H9 (cell line): ENCODE measurements around the gene SLC9A5. TPM values are rescaled to one million over a fixed set of nuclear protein-coding genes. Genes with fewer than 3 reads are reported as not detected.

ENCODE experiments used
- DNase-seq: peaks from one replicate; pipeline ENCODE4 v3.0.0-alpha.2; 2017
- H2AFZ ChIP-seq: one replicate; pipeline ENCODE4 v1.6.1; 2013; ENCODE audit warnings: mild to moderate bottlenecking, low read length, control low read depth, moderate library complexity
- H2AK5ac ChIP-seq: 2 replicates; pipeline ENCODE4 v1.6.1; 2013; ENCODE audit warnings: low read length, control low read depth, mixed read lengths; ENCODE audit not compliant: insufficient read length
- H2BK120ac ChIP-seq: one replicate; pipeline ENCODE4 v1.6.1; 2013; ENCODE audit warnings: low read depth, mild to moderate bottlenecking, low read length, control low read depth, inconsistent platforms; ENCODE audit not compliant: poor library complexity, severe bottlenecking
- H2BK12ac ChIP-seq: 2 replicates; pipeline ENCODE4 v1.6.1; 2013; ENCODE audit warnings: low read length, control low read depth, mixed read lengths, low read depth; ENCODE audit not compliant: insufficient read length
- H2BK15ac ChIP-seq: 2 replicates; pipeline ENCODE4 v1.6.1; 2013; ENCODE audit warnings: low read depth, low read length, control low read depth
- H2BK20ac ChIP-seq: one replicate; pipeline ENCODE4 v1.6.1; 2013; ENCODE audit warnings: low read depth, mild to moderate bottlenecking, low read length, control low read depth, inconsistent platforms; ENCODE audit not compliant: poor library complexity, severe bottlenecking
- H2BK5ac ChIP-seq: 2 replicates; pipeline ENCODE4 v1.6.1; 2013; ENCODE audit warnings: low read length, control low read depth, mixed read lengths; ENCODE audit not compliant: insufficient read length
- H3K14ac ChIP-seq: 2 replicates; pipeline ENCODE4 v1.6.1; 2013; ENCODE audit warnings: low read length, control low read depth; ENCODE audit not compliant: insufficient read depth
- H3K18ac ChIP-seq: 2 replicates; pipeline ENCODE4 v1.6.1; 2013; ENCODE audit warnings: low read depth, mild to moderate bottlenecking, mixed read lengths, low read length, control low read depth; ENCODE audit not compliant: insufficient read length
- H3K23ac ChIP-seq: 2 replicates; pipeline ENCODE4 v1.6.1; 2013; ENCODE audit warnings: low read length, control low read depth, mixed read lengths, low read depth; ENCODE audit not compliant: insufficient read length
- H3K23me2 ChIP-seq: 2 replicates; pipeline ENCODE4 v1.6.1; 2013; ENCODE audit warnings: low read depth, mild to moderate bottlenecking, mixed read lengths, low read length, control low read depth; ENCODE audit not compliant: insufficient read length, poor library complexity, severe bottlenecking
- H3K27ac ChIP-seq: 2 replicates; pipeline ENCODE4 v1.5.1; 2013; ENCODE audit warnings: low read length, control low read depth, mixed read lengths, low read depth; ENCODE audit not compliant: insufficient read length
- H3K27me3 ChIP-seq: 2 replicates; pipeline ENCODE4 v1.6.1; 2013; ENCODE audit warnings: low read length, control low read depth, inconsistent platforms; ENCODE audit not compliant: insufficient read depth
- H3K4ac ChIP-seq: 2 replicates; pipeline ENCODE4 v1.6.1; 2013; ENCODE audit warnings: low read depth, mild to moderate bottlenecking, control low read depth, inconsistent platforms, low read length, moderate library complexity
- H3K4me1 ChIP-seq: 2 replicates; pipeline ENCODE4 v1.6.1; 2013; ENCODE audit warnings: low read length, control low read depth, inconsistent platforms; ENCODE audit not compliant: insufficient read depth
- H3K4me2 ChIP-seq: 2 replicates; pipeline ENCODE4 v1.6.1; 2013; ENCODE audit warnings: low read length, control low read depth, mixed read lengths; ENCODE audit not compliant: insufficient read length, insufficient read depth
- H3K56ac ChIP-seq: 2 replicates; pipeline ENCODE4 v1.6.1; 2013; ENCODE audit warnings: low read depth, mild to moderate bottlenecking, mixed read lengths, low read length, control low read depth; ENCODE audit not compliant: insufficient read length
- H3K79me1 ChIP-seq: 2 replicates; pipeline ENCODE4 v1.6.1; 2013; ENCODE audit warnings: low read depth, mild to moderate bottlenecking, moderate library complexity, low read length, control low read depth, inconsistent platforms; ENCODE audit not compliant: insufficient read depth, poor library complexity, severe bottlenecking
- H3K79me2 ChIP-seq: 2 replicates; pipeline ENCODE4 v1.6.1; 2013; ENCODE audit warnings: low read length, control low read depth, inconsistent platforms; ENCODE audit not compliant: insufficient read depth
- H3K9ac ChIP-seq: 2 replicates; pipeline ENCODE4 v1.6.1; 2013; ENCODE audit warnings: low read length, control low read depth, mixed read lengths; ENCODE audit not compliant: insufficient read length; ENCODE audit errors: extremely low read depth
- H3K9me3 ChIP-seq: one replicate; pipeline ENCODE4 v1.6.1; 2013; ENCODE audit warnings: low read depth, low read length, inconsistent platforms; ENCODE audit not compliant: control insufficient read depth
- H3T11ph ChIP-seq: one replicate; pipeline ENCODE4 v1.6.1; 2013; ENCODE audit warnings: mild to moderate bottlenecking, low read length, control low read depth, inconsistent platforms
- H4K20me1 ChIP-seq: one replicate; pipeline ENCODE4 v1.6.1; 2013; ENCODE audit not compliant: control insufficient read depth, insufficient read length, insufficient read depth
- H4K5ac ChIP-seq: 2 replicates; pipeline ENCODE4 v1.6.1; 2013; ENCODE audit warnings: low read depth, mild to moderate bottlenecking, mixed read lengths, low read length, control low read depth; ENCODE audit not compliant: insufficient read length
- H4K8ac ChIP-seq: replicated peaks from 2 replicates; pipeline ENCODE4 v1.6.1; 2013; ENCODE audit warnings: low read length, control low read depth, mixed read lengths, low read depth; ENCODE audit not compliant: insufficient read length
- H4K91ac ChIP-seq: 2 replicates; pipeline ENCODE4 v1.6.1; 2013; ENCODE audit warnings: low read depth, mild to moderate bottlenecking, moderate library complexity, mixed read lengths, low read length, control low read depth; ENCODE audit not compliant: insufficient read length
- H3K27ac Mint-ChIP-seq, 3 experiments: 2 replicates in 2 of 3; 3 replicates in 1 of 3; pipeline ENCODE4 v1.8.0; 2020 to 2021; ENCODE audit warnings: mixed read lengths in 3 of 3, mild to moderate bottlenecking in 1 of 3, moderate library complexity in 1 of 3
- H3K27me3 Mint-ChIP-seq: 2 replicates; pipeline ENCODE4 v1.8.0; 2021; ENCODE audit warnings: low read depth, mild to moderate bottlenecking, moderate library complexity, mixed read lengths
- H3K36me3 Mint-ChIP-seq, 3 experiments: 2 replicates in 2 of 3; 3 replicates in 1 of 3; pipeline ENCODE4 v1.8.0; 2020 to 2021; ENCODE audit warnings: low read depth in 3 of 3, mixed read lengths in 3 of 3; ENCODE audit not compliant: insufficient read depth in 1 of 3
- H3K4me1 Mint-ChIP-seq, 2 experiments: 2 replicates each; pipeline ENCODE4 v1.8.0; 2020; ENCODE audit warnings: mixed read lengths in 2 of 2
- H3K4me3 Mint-ChIP-seq, 2 experiments: 2 replicates in 1 of 2; 3 replicates in 1 of 2; pipeline ENCODE4 v1.8.0; 2020 to 2021; ENCODE audit warnings: mild to moderate bottlenecking in 2 of 2, mixed read lengths in 2 of 2, moderate library complexity in 1 of 2
- H3K9me3 Mint-ChIP-seq, 2 experiments: 2 replicates in 1 of 2; 3 replicates in 1 of 2; pipeline ENCODE4 v1.8.0; 2020; ENCODE audit warnings: mild to moderate bottlenecking in 2 of 2, mixed read lengths in 2 of 2, moderate library complexity in 1 of 2
- CTCF ChIP-seq: fragments of 200-600 bp; sonication (generic); conservative IDR thresholded peaks from 3 replicates; pipeline ENCODE4 v1.8.0; 2021; ENCODE audit warnings: antibody characterized with exemption, mild to moderate bottlenecking
- WGBS: extraction: QIAGEN DNeasy Blood & Tissue Kit; methylation state at CpG from one replicate; pipeline ENCODE4 v1.1.7; 2013; ENCODE audit warnings: missing lambda C conversion rate, low lambda C conversion rate, mixed read lengths; ENCODE audit not compliant: insufficient read length; ENCODE audit errors: extremely low coverage; 5-methylcytosine and 5-hydroxymethylcytosine counted together
- total RNA-seq: library from RNA; stranded (reverse); gene quantifications from 2 replicates; pipeline ENCODE4 v1.2.1, GENCODE V29; 2021

The SLC9A5 gene
- total RNA-seq, 1 experiment from 2014 or later = 9.1 TPM

GRCh38 chr16:67237396-67238277 lies 11.1 kb upstream of the SLC9A5 start:
- Histone ChIP-seq H4K20me1 (peaks cover 3% of the 10 kb centered on the region), H4K5ac (no peak overlapping the region), H3K27ac (no peak overlapping the region), H3K23me2 (no peaks in the 10 kb centered on the region), H3K9me3 (no peaks in the 10 kb centered on the region), H2BK120ac (no peak overlapping the region), H3K4ac (no peak overlapping the region), H2AK5ac (no peak overlapping the region), H3K18ac (no peak overlapping the region), H2BK5ac (no peak overlapping the region), H3K14ac (no peak overlapping the region), H3K9ac (no peak overlapping the region), H3K79me2 (no peaks in the 10 kb centered on the region), H3K23ac (no peak overlapping the region), H3T11ph (no peak overlapping the region), H3K27me3 (no peaks in the 10 kb centered on the region), H3K79me1 (peaks cover 4% of the 10 kb centered on the region), H2BK20ac (no peak overlapping the region), H3K56ac (no peak overlapping the region), H4K91ac (no peak overlapping the region), H2BK15ac (no peak overlapping the region), H3K4me2 (no peak overlapping the region), H2BK12ac (no peak overlapping the region), H4K8ac (no peak overlapping the region), H3K4me1 (peaks cover 11% of the 10 kb centered on the region; the same call in 1 of the 2 replicates), H2AFZ (no peak overlapping the region)
- Mint-ChIP-seq H3K36me3 (peaks cover 24 to 61% (median 39%) of the 10 kb centered on the region in 3 experiments), H3K4me1 (peaks cover 13 to 20% of the 10 kb centered on the region in 2 experiments), H3K27ac (peak overlapping the region in 2 of 3 experiments; percentile 20 to 32; a peak in 2 of 7 replicates), H3K9me3 (no peaks in the 10 kb centered on the region), H3K4me3 (peak overlapping the region in 1 of 2 experiments; percentile 48; a peak in 1 of 5 replicates), H3K27me3 (no peaks in the 10 kb centered on the region)
- no peak for DNase-seq
- no peak for TF ChIP-seq CTCF
- WGBS = no CpG with 5 or more reads among the region's 16 CpGs
